SK-N-SH (cell line): ENCODE measurements around the gene TIAM1. TPM values are rescaled to one million over a fixed set of nuclear protein-coding genes. Genes with fewer than 3 reads are reported as not detected.
A peak's percentile ranks its signal among the peaks of the same experiment; 100 is the strongest.

Source experiments
- CTCF ChIA-PET: fragments of 300-600, 350-600 bp; formaldehyde crosslinking; extraction: SDS; loops from one replicate; lab custom pipeline; 2021; lab: Yijun Ruan, JAX
- POLR2A ChIA-PET: fragments of 350-600 bp; sonication (Branson Sonifier 250); formaldehyde crosslinking; extraction: SDS; loops from one replicate; lab custom pipeline; 2020; ENCODE audit warnings: antibody characterized with exemption, inconsistent platforms; lab: Yijun Ruan, JAX
- DNase-seq: peaks from one replicate; pipeline ENCODE4 v3.0.0; 2012
- H2AFZ ChIP-seq: fragments of 200-600 bp; sonication (generic); 2 replicates; pipeline ENCODE4 v1.8.1; 2016; ENCODE audit warnings: antibody characterized with exemption, mild to moderate bottlenecking, low read depth
- H3F3A ChIP-seq: fragments of 200-600 bp; sonication (generic); replicated peaks from 2 replicates; pipeline ENCODE3; 2016; ENCODE audit warnings: antibody characterized with exemption, mild to moderate bottlenecking; ENCODE audit not compliant: insufficient read depth
- H3K27ac ChIP-seq, 2 experiments: fragments of 200-500 bp in 1 of 2; fragments of 200-600 bp in 1 of 2; sonication (Bioruptor generic) in 1 of 2; sonication (generic), shearing (Covaris generic) in 1 of 2; 2 replicates each; pipeline versions ENCODE4 v1.5.1 to v1.6.1; 2014 to 2016; ENCODE audit warnings: low read depth in 2 of 2, inconsistent platforms in 1 of 2, low read length in 1 of 2, mild to moderate bottlenecking in 1 of 2, mixed read lengths in 1 of 2
- H3K27me3 ChIP-seq: fragments of 200-600 bp; sonication (generic), shearing (Covaris generic); 2 replicates; pipeline ENCODE4 v1.6.1; 2016; ENCODE audit warnings: mixed run types; ENCODE audit not compliant: insufficient read depth
- H3K36me3 ChIP-seq, 2 experiments: fragments of 200-500 bp in 1 of 2; fragments of 200-600 bp in 1 of 2; sonication (Bioruptor generic) in 1 of 2; sonication (generic) in 1 of 2; replicated peaks in 1 of 2; 2 replicates each; pipeline versions ENCODE3 to v1.5.1; 2014 to 2016; ENCODE audit warnings: low read length in 1 of 2, mild to moderate bottlenecking in 1 of 2; ENCODE audit not compliant: insufficient read depth in 2 of 2, control insufficient read depth in 1 of 2
- H3K4me1 ChIP-seq, 2 experiments: fragments of 200-500 bp in 1 of 2; fragments of 200-600 bp in 1 of 2; sonication (Bioruptor generic) in 1 of 2; sonication (generic), shearing (Covaris generic) in 1 of 2; 2 replicates each; pipeline versions ENCODE4 v1.5.1 to v1.6.1; 2014 to 2016; ENCODE audit warnings: low read depth in 1 of 2, low read length in 1 of 2, mixed run types in 1 of 2; ENCODE audit not compliant: insufficient read depth in 2 of 2, control insufficient read depth in 1 of 2
- H3K4me2 ChIP-seq: fragments of 200-600 bp; sonication (generic), shearing (Covaris generic); 2 replicates; pipeline ENCODE4 v1.6.1; 2017; ENCODE audit warnings: mixed run types
- H3K4me3 ChIP-seq, 2 experiments: fragments of 200-500 bp in 1 of 2; fragments of 200-600 bp in 1 of 2; sonication (Bioruptor generic) in 1 of 2; sonication (generic), shearing (Covaris generic) in 1 of 2; 2 replicates each; pipeline versions ENCODE4 v1.5.1 to v1.8.1; 2014 to 2016; ENCODE audit warnings: low read depth in 2 of 2, inconsistent platforms in 1 of 2, low read length in 1 of 2, mild to moderate bottlenecking in 1 of 2, mixed read lengths in 1 of 2, moderate library complexity in 1 of 2
- H3K79me2 ChIP-seq: fragments of 200-600 bp; sonication (generic); 2 replicates; pipeline ENCODE4 v1.8.1; 2017; ENCODE audit warnings: mild to moderate bottlenecking; ENCODE audit not compliant: insufficient read depth
- H3K9ac ChIP-seq: fragments of 200-600 bp; sonication (generic); 2 replicates; pipeline ENCODE4 v1.6.1; 2017; ENCODE audit warnings: mixed run types
- H3K9me2 ChIP-seq: fragments of 200-600 bp; sonication (generic); 2 replicates; pipeline ENCODE4 v1.6.1; 2017; ENCODE audit warnings: mixed run types
- H3K9me3 ChIP-seq: fragments of 200-600 bp; sonication (generic); 2 replicates; pipeline ENCODE4 v1.6.1; 2017; ENCODE audit warnings: mixed run types, mild to moderate bottlenecking, moderate library complexity
- H4K20me1 ChIP-seq: fragments of 200-600 bp; sonication (generic); 2 replicates; pipeline ENCODE4 v1.6.1; 2017; ENCODE audit warnings: mild to moderate bottlenecking, mixed run types; ENCODE audit not compliant: insufficient read depth
- CHD2 ChIP-seq: fragments of 150-350 bp; IDR thresholded peaks from 2 replicates; pipeline ENCODE4 v1.6.1; 2018; ENCODE audit warnings: low read length; ENCODE audit not compliant: partially characterized antibody
- CTCF ChIP-seq: fragments of 200-600 bp; sonication (generic); IDR thresholded peaks from 2 replicates; pipeline ENCODE4 v1.6.1; 2017; ENCODE audit warnings: antibody characterized with exemption, mild to moderate bottlenecking, moderate library complexity
- EZH2phosphoT487 ChIP-seq: fragments of 200-600 bp; sonication (generic); IDR thresholded peaks from 2 replicates; pipeline ENCODE4 v1.6.1; 2017; ENCODE audit warnings: low read depth, mixed run types, mild to moderate bottlenecking, antibody characterized with exemption, moderate library complexity, borderline replicate concordance
- FOSL2 ChIP-seq: IDR thresholded peaks from 2 replicates; pipeline ENCODE4 v1.4.0; 2012; ENCODE audit warnings: low read depth, mild to moderate bottlenecking, moderate library complexity, borderline replicate concordance
- GATA2 ChIP-seq: sonication (generic); formaldehyde crosslinking; IDR thresholded peaks from 2 replicates; pipeline ENCODE4 v1.5.0; 2020; ENCODE audit warnings: mild to moderate bottlenecking, missing genetic modification reagents
- RFX5 ChIP-seq: IDR thresholded peaks from 2 replicates; pipeline ENCODE4 v1.6.1; 2012; ENCODE audit warnings: mild to moderate bottlenecking, improper control_type of control experiment, low read length
- SMC3 ChIP-seq: IDR thresholded peaks from 2 replicates; pipeline ENCODE4 v1.6.1; 2012; ENCODE audit warnings: low read depth, low read length, improper control_type of control experiment
- TAF1 ChIP-seq: IDR thresholded peaks from 2 replicates; pipeline ENCODE4 v1.6.1; 2012; ENCODE audit warnings: low read depth, mild to moderate bottlenecking, low read length, moderate library complexity, borderline replicate concordance
- TEAD4 ChIP-seq: IDR thresholded peaks from 2 replicates; pipeline ENCODE4 v1.4.0; 2012; ENCODE audit warnings: mild to moderate bottlenecking, borderline replicate concordance; ENCODE audit not compliant: insufficient read depth
- USF2 ChIP-seq: fragments of 150-350 bp; IDR thresholded peaks from 2 replicates; pipeline ENCODE4 v1.6.1; 2017; ENCODE audit warnings: antibody characterized with exemption, low read length, low read depth, borderline replicate concordance
- YY1 ChIP-seq: IDR thresholded peaks from 2 replicates; pipeline ENCODE4 v1.4.0; 2012; ENCODE audit warnings: low read depth, mild to moderate bottlenecking
- WGBS: methylation state at CpG from one replicate; pipeline ENCODE4 v1.1.6; 2017; ENCODE audit warnings: low lambda C conversion rate; 5-methylcytosine and 5-hydroxymethylcytosine counted together
- polyA plus RNA-seq, 3 experiments: library from polyadenylated mRNA; depleted of rRNA; stranded (reverse); fragments of >200 nt; gene quantifications; 2 replicates each; pipeline ENCODE4 v1.2.3, GENCODE V29; 2012
- TF ChIP-seq, protein P1 (sequence below): IDR thresholded peaks from 2 replicates; pipeline ENCODE4 v1.4.0; 2012; ENCODE audit warnings: low read depth, borderline replicate concordance
- TF ChIP-seq, protein P2 (sequence below): fragments of 150-350 bp; IDR thresholded peaks from 2 replicates; pipeline ENCODE4 v1.6.1; 2016; ENCODE audit warnings: mild to moderate bottlenecking, low read depth, low read length

The TIAM1 gene
- polyA plus RNA-seq, 1 of the 3 experiments (the other 2 are of a cell fraction) = 1.7 TPM

GRCh38 chr21:31221043-31221442 lies 123.0 kb downstream of the TIAM1 start (continued):
- TF ChIP-seq CTCF (no peak), FOSL2 (no peak), CHD2 (no peak), GATA2 (CRISPR knock-in tag) (no peak), SMC3 (no peak), YY1 (no peak), TEAD4 (no peak), USF2 (no peak), EZH2phosphoT487 (no peak), TAF1 (no peak)
- TF ChIP-seq, protein P1, sequence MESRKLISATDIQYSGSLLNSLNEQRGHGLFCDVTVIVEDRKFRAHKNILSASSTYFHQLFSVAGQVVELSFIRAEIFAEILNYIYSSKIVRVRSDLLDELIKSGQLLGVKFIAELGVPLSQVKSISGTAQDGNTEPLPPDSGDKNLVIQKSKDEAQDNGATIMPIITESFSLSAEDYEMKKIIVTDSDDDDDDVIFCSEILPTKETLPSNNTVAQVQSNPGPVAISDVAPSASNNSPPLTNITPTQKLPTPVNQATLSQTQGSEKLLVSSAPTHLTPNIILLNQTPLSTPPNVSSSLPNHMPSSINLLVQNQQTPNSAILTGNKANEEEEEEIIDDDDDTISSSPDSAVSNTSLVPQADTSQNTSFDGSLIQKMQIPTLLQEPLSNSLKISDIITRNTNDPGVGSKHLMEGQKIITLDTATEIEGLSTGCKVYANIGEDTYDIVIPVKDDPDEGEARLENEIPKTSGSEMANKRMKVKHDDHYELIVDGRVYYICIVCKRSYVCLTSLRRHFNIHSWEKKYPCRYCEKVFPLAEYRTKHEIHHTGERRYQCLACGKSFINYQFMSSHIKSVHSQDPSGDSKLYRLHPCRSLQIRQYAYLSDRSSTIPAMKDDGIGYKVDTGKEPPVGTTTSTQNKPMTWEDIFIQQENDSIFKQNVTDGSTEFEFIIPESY = no peak
- TF ChIP-seq, protein P2, sequence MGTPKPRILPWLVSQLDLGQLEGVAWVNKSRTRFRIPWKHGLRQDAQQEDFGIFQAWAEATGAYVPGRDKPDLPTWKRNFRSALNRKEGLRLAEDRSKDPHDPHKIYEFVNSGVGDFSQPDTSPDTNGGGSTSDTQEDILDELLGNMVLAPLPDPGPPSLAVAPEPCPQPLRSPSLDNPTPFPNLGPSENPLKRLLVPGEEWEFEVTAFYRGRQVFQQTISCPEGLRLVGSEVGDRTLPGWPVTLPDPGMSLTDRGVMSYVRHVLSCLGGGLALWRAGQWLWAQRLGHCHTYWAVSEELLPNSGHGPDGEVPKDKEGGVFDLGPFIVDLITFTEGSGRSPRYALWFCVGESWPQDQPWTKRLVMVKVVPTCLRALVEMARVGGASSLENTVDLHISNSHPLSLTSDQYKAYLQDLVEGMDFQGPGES = no peak

DNA sequence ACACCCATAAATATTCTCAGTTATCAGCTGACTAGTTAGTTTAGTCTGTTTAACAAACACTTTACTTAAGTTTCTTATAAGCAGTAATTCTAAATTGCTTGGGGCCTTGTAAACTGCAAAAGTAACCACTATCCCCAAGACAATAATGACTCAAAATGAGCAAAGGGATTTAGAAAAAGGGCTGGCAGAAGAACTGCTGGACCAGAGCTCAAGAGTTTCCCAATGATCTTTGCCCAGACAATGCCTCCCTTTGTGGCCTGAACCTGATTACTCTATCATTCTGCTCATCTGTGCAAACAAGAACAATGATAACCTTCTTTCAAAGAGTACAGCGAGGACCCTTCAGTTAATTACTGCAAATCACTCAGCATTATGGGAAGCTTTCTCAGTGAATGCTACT lies 123.5 kb downstream of the TIAM1 start:
- 9% methylated on average over 1 of the region's 1 CpG for WGBS
- H3K4me1 ChIP-seq = peaks cover 0 to 4% of the 10 kb centered on the region in 2 experiments; a peak in 2 of 4 replicates
- no peaks in the 10 kb centered on the region for H3K36me3 ChIP-seq
- no peaks in the 10 kb centered on the region for H3K9me2 ChIP-seq
- TF ChIP-seq RFX5 (no peak), GATA2 (CRISPR knock-in tag) (peak; percentile 33)
- H3F3A ChIP-seq = no peaks in the 10 kb centered on the region
- no peaks in the 10 kb centered on the region for H3K9me3 ChIP-seq
- no peak overlapping the region for H3K4me2 ChIP-seq
- no peak overlapping the region for H3K27ac ChIP-seq
- H2AFZ ChIP-seq = no peak overlapping the region
- no peak overlapping the region for H3K9ac ChIP-seq
- no peaks in the 10 kb centered on the region for H3K79me2 ChIP-seq
- no peaks in the 10 kb centered on the region for H3K27me3 ChIP-seq
- DNase-seq = no peak
- no peak overlapping the region for H3K4me3 ChIP-seq
- CTCF ChIA-PET = interaction anchor here (1.1 to 3.0 kb wide), 3 partner anchors 10 to 360 kb away, joined by 4 to 18 read pairs (median 5); no protein-coding TSS in a partner anchor
- H4K20me1 ChIP-seq = no peaks in the 10 kb centered on the region
- POLR2A ChIA-PET = no interaction called here
